Right cardiac atrium (tissue), 5 donors: ENCODE measurements around the gene IRF4. TPM values are rescaled to one million over a fixed set of nuclear protein-coding genes. Genes with fewer than 3 reads are reported as not detected.
A peak's percentile ranks its signal among the peaks of the same experiment; 100 is the strongest.

Experiments
- ATAC-seq, 2 donors: fragments of 200-7000 bp; cut with Tn5 transposase; one replicate each; pipeline versions ENCODE4 v1.8.0 to v1.9.1; 2020; ENCODE audit warnings: moderate library complexity in 2 of 2, mild to moderate bottlenecking in 1 of 2
- DNase-seq, 3 donors: peaks; one replicate each; pipeline ENCODE4 v3.0.0-alpha.2; 2020
- H3K27ac ChIP-seq: one replicate; pipeline ENCODE4 v1.5.1; 2013; ENCODE audit warnings: mild to moderate bottlenecking, low read length, control low read depth, moderate library complexity
- H3K27me3 ChIP-seq: one replicate; pipeline ENCODE4 v1.6.1; 2013; ENCODE audit not compliant: control insufficient read depth, insufficient read depth
- H3K4me1 ChIP-seq: one replicate; pipeline ENCODE4 v1.6.1; 2013; ENCODE audit warnings: low read length; ENCODE audit not compliant: control insufficient read depth, insufficient read depth
- H3K4me3 ChIP-seq: one replicate; pipeline ENCODE4 v1.5.1; 2013; ENCODE audit warnings: low read length, control low read depth
- H3K9me3 ChIP-seq: one replicate; pipeline ENCODE4 v1.6.1; 2013; ENCODE audit warnings: low read length; ENCODE audit not compliant: control insufficient read depth
- WGBS: extraction: QIAGEN DNeasy Blood & Tissue Kit; methylation state at CpG from one replicate; pipeline ENCODE4 v1.1.7; 2013; 5-methylcytosine and 5-hydroxymethylcytosine counted together
- intact Hi-C, 4 donors: fragments of 100-400 bp; cut with DNase I; formaldehyde crosslinking; loops; one replicate each; pipeline versions ENCODE4 v1.11.0 to v1.14.0; 2022 to 2023
- polyA plus RNA-seq: library from polyadenylated mRNA; stranded (reverse); fragments of 200-250 nt; gene quantifications from one replicate; pipeline ENCODE4 v1.2.3, GENCODE V29; 2013
- total RNA-seq, 4 donors: library from RNA; stranded (reverse); fragmentation: NEBNext Ultra II Directional; extraction: Animal tissue kit (Norgen Biotek cat#: 25700); gene quantifications; one replicate each; pipeline ENCODE4 v1.2.1, GENCODE V29; 2021
- donor health status: healthy with polysubstance abuse.
- donor health status: DM: no; HTN: yes; CAD: no.
- donor health status: DM: no; HTN: no; CAD: no.
- donor health status: DM: no; HTN: yes; CAD: no; lungs with severe emphysema.
- donor health status: DM: yes; HTN: yes; CAD: no.

The IRF4 gene
- total and polyA plus RNA-seq, 5 donors, result 0.41 to 1.4 (median 0.54) TPM

GRCh38 chr6:402901-403658 is 11.5 kb downstream of the IRF4 start:
- no peak for DNase-seq
- 78% methylated on average over 17 of the region's 17 CpGs for WGBS
- intact Hi-C loops, result no loop called here

GRCh38 chr6:403659-404655 is 12.4 kb downstream of the IRF4 start:
- 59% methylated on average over 19 of the region's 19 CpGs for WGBS
- H3K9me3 ChIP-seq, result no peaks in the 10 kb centered on the region
- intact Hi-C loops, result no loop called here
- H3K4me1 ChIP-seq, result no peaks in the 10 kb centered on the region
- ATAC-seq (no peak), DNase-seq (no peak)
- no peak overlapping the region for H3K4me3 ChIP-seq
- H3K27me3 ChIP-seq, result no peaks in the 10 kb centered on the region
- H3K27ac ChIP-seq, result no peak overlapping the region

More at GRCh38 chr6:402901-403658, 11.5 kb downstream of the IRF4 start:
- ATAC-seq, result no peak
- Histone ChIP-seq H3K27ac (no peak overlapping the region), H3K9me3 (no peaks in the 10 kb centered on the region), H3K4me3 (no peak overlapping the region), H3K4me1 (no peaks in the 10 kb centered on the region), H3K27me3 (no peaks in the 10 kb centered on the region)

- intact Hi-C loops, result no loop called here
- Histone ChIP-seq H3K4me3 (no peak overlapping the region), H3K27ac (no peak overlapping the region), H3K4me1 (no peaks in the 10 kb centered on the region), H3K9me3 (no peaks in the 10 kb centered on the region), H3K27me3 (no peaks in the 10 kb centered on the region)
- no peak for ATAC-seq
- no peak for DNase-seq
- 86% methylated on average over 15 of the region's 15 CpGs for WGBS
These were observed 13.3 kb downstream of the IRF4 start for GRCh38 chr6:404685-405423.

- H3K27me3 ChIP-seq, result no peaks in the 10 kb centered on the region
These were observed 16.6 kb downstream of the IRF4 start for GRCh38 chr6:408148-408547.

GRCh38 chr6:408599-409102 is 17.1 kb downstream of the IRF4 start:
- no peaks in the 10 kb centered on the region for H3K4me1 ChIP-seq
- H3K27me3 ChIP-seq, result no peaks in the 10 kb centered on the region
- intact Hi-C loops, result no loop called here
- no peaks in the 10 kb centered on the region for H3K9me3 ChIP-seq
- H3K4me3 ChIP-seq, result no peak overlapping the region
- H3K27ac ChIP-seq, result no peak overlapping the region
- peak; percentile 70 to 81 (median 81) for DNase-seq
- peak; percentile 95 to 96 for ATAC-seq
- 27% methylated on average over 9 of the region's 9 CpGs for WGBS

More at GRCh38 chr6:408148-408547, 16.6 kb downstream of the IRF4 start:
- no peak overlapping the region for H3K27ac ChIP-seq
- DNase-seq, result peak in 1 of 3 donors; percentile 72
- H3K4me1 ChIP-seq, result no peaks in the 10 kb centered on the region
- no peak overlapping the region for H3K4me3 ChIP-seq
- ATAC-seq, result peak in 1 of 2 donors; percentile 15
- WGBS, result 57% methylated on average over 5 of the region's 5 CpGs
- intact Hi-C loops, result no loop called here
- no peaks in the 10 kb centered on the region for H3K9me3 ChIP-seq

GRCh38 chr6:409370-409972 is 17.9 kb downstream of the IRF4 start:
- intact Hi-C loops, result no loop called here

GRCh38 chr6:410555-411395 is 19.2 kb downstream of the IRF4 start:
- ATAC-seq, result peak in 1 of 2 donors; percentile 45
- no peaks in the 10 kb centered on the region for H3K4me1 ChIP-seq
- intact Hi-C loops, result no loop called here
- 74% methylated on average over 15 of the region's 15 CpGs for WGBS
- no peaks in the 10 kb centered on the region for H3K9me3 ChIP-seq
- DNase-seq, result no peak
- no peak overlapping the region for H3K4me3 ChIP-seq
- H3K27ac ChIP-seq, result no peak overlapping the region
- no peaks in the 10 kb centered on the region for H3K27me3 ChIP-seq

More at GRCh38 chr6:409370-409972, 17.9 kb downstream of the IRF4 start:
- no peak overlapping the region for H3K4me3 ChIP-seq
- no peaks in the 10 kb centered on the region for H3K9me3 ChIP-seq
- H3K4me1 ChIP-seq, result no peaks in the 10 kb centered on the region
- no peak for DNase-seq
- H3K27me3 ChIP-seq, result no peaks in the 10 kb centered on the region
- WGBS, result 84% methylated on average over 4 of the region's 4 CpGs
- ATAC-seq, result no peak
- H3K27ac ChIP-seq, result no peak overlapping the region

- ATAC-seq (no peak), DNase-seq (peak in 2 of 3 donors; percentile 62 to 66)
- H3K27ac ChIP-seq, result no peak overlapping the region
- H3K9me3 ChIP-seq, result no peaks in the 10 kb centered on the region
- no peaks in the 10 kb centered on the region for H3K27me3 ChIP-seq
- intact Hi-C loops, result no loop called here
- WGBS, result 29% methylated on average over 10 of the region's 10 CpGs
- no peak overlapping the region for H3K4me3 ChIP-seq
- H3K4me1 ChIP-seq, result no peaks in the 10 kb centered on the region
These were observed 20.0 kb downstream of the IRF4 start for GRCh38 chr6:411402-412145.

- Histone ChIP-seq H3K4me3 (no peak overlapping the region), H3K27me3 (no peaks in the 10 kb centered on the region), H3K9me3 (peaks cover 2% of the 10 kb centered on the region), H3K27ac (no peak overlapping the region), H3K4me1 (no peaks in the 10 kb centered on the region)
- WGBS, result 85% methylated on average over 3 of the region's 3 CpGs
- DNase-seq (no peak), ATAC-seq (no peak)
- intact Hi-C loops, result no loop called here
These were observed 20.8 kb downstream of the IRF4 start for GRCh38 chr6:412146-412886.
